MM.1S (cell line): Measurements from ENCODE around the gene PTGR1.

Experiments used
- CTCF ChIP-seq: fragments of 300-600 bp; sonication (generic); IDR thresholded peaks from 2 replicates; pipeline ENCODE4 v1.5.1; 2016; ENCODE audit warnings: antibody characterized with exemption, low read length, mixed read lengths
- EZH2 ChIP-seq: fragments of 300-600 bp; sonication (generic); optimal IDR thresholded peaks from 2 replicates; pipeline ENCODE3; 2017; ENCODE audit warnings: low read depth, mild to moderate bottlenecking, antibody characterized with exemption, low read length, mixed read lengths
- EZH2phosphoT487 ChIP-seq: fragments of 300-600 bp; sonication (generic); IDR thresholded peaks from 2 replicates; pipeline ENCODE4 v1.6.1; 2018; ENCODE audit warnings: antibody characterized with exemption, low read length

- no peak for TF ChIP-seq CTCF
- no peak for TF ChIP-seq EZH2
- TF ChIP-seq EZH2phosphoT487, result no peak
Observed at GRCh38 chr9:111516061-111516465, 83.4 kb downstream of the PTGR1 start.
